GM12865 (cell line): ENCODE results near the gene ARL4D.

Source experiments
- DNase-seq: peaks from one replicate; pipeline ENCODE4 v3.0.0; 2010; ENCODE audit warnings: low read depth
- H3K4me3 ChIP-seq: 2 replicates; pipeline ENCODE4 v1.5.1; 2011; ENCODE audit warnings: mild to moderate bottlenecking, low read depth, low read length, control low read depth
- TF ChIP-seq, protein P1 (sequence below): IDR thresholded peaks from 2 replicates; pipeline ENCODE4 v1.5.1; 2011; ENCODE audit warnings: low read length, control low read depth, low read depth, inconsistent platforms; ENCODE audit not compliant: insufficient read depth; ENCODE audit errors: missing control alignments

ARL4D gene

DNA sequence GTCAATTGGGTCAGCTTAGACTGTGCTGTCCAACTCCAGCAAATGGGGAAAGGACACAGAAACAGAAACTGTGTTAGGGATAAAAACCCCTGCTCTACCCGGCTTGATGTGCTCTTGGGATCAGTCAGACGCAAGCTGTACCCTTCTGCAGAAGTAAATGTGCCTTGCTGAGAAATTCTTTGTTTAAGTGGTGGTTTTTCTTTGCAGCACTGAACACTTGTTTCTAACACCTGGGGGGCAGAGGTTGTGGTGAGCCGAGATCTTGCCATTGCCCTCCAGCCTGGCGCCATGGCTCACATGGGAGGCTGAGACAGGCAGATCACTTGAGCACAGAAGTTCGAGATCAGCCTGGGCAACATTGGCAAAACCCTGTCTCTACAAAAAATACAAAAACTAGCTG, 18.5 kb upstream of the ARL4D start:
- DNase-seq = no peak
- TF ChIP-seq, protein P1, sequence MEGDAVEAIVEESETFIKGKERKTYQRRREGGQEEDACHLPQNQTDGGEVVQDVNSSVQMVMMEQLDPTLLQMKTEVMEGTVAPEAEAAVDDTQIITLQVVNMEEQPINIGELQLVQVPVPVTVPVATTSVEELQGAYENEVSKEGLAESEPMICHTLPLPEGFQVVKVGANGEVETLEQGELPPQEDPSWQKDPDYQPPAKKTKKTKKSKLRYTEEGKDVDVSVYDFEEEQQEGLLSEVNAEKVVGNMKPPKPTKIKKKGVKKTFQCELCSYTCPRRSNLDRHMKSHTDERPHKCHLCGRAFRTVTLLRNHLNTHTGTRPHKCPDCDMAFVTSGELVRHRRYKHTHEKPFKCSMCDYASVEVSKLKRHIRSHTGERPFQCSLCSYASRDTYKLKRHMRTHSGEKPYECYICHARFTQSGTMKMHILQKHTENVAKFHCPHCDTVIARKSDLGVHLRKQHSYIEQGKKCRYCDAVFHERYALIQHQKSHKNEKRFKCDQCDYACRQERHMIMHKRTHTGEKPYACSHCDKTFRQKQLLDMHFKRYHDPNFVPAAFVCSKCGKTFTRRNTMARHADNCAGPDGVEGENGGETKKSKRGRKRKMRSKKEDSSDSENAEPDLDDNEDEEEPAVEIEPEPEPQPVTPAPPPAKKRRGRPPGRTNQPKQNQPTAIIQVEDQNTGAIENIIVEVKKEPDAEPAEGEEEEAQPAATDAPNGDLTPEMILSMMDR = no peak

DNA sequence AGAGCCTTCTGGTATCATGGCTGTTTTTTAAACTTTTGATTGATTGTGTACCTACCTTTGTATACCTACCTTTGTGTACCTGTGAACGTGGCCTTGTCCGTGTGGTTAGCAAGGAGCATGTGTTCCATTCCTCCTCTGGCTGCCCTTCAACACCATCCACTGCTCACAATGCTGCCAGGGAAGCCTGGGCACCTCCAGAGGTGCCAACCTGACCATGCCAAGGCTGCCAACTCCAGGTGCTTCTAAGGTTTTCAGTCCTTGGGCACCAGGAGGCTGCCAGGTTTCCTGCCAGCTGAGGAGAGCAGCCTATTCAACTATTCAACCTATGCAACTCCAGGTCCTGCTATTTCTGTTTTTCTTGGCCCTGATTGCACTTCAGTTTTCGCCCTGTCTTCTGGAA, 17.6 kb upstream of the ARL4D start:
- TF ChIP-seq, protein P1 = no peak
- H3K4me3 ChIP-seq = no peak overlapping the region

More for the DNA sequence above, 18.5 kb upstream of the ARL4D start:
- H3K4me3 ChIP-seq = no peak overlapping the region

DNA sequence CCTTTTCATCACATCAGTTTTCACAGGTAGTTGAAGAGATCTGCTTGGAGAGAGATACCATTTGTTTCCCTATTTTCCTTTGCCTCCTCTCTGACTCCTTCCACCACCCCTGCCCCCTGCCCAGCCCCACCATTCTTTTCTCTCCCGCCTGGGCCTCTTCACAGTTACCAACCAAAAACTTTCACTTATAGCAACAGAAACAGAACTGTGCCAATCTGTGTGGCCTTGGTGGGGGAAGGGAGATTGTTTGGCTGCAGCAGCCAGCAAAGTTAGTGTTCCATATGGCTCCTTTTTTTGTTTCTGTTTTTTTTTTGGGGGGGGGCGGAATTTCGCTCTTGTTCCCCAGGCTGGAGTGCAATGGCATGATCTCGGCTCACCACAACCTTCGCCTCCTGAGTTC, 17.2 kb upstream of the ARL4D start:
- TF ChIP-seq, protein P1 = no peak
- no peak overlapping the region for H3K4me3 ChIP-seq
- DNase-seq = no peak

More for the DNA sequence above, 17.6 kb upstream of the ARL4D start:
- no peak for DNase-seq

DNA sequence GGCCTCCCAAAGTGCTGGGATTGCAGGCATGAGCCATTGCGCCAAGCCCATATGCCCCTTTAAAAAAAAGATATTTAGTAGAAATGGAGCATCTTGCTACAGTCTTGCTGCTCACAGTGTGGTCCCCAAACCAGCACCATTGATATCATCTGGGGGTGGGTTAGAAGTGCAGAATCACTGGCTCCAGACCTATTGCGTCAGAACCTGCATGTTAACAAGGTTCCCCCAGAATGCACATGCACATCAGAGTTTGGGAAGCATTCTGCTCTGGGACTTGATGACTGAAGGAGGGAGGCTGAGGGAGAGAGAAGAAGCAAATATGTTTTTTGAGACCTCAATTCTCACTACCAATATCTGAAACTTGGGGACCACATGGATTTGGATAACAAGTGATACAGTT, 16.0 kb upstream of the ARL4D start:
- TF ChIP-seq, protein P1 = no peak
- DNase-seq = no peak
- no peak overlapping the region for H3K4me3 ChIP-seq

DNA sequence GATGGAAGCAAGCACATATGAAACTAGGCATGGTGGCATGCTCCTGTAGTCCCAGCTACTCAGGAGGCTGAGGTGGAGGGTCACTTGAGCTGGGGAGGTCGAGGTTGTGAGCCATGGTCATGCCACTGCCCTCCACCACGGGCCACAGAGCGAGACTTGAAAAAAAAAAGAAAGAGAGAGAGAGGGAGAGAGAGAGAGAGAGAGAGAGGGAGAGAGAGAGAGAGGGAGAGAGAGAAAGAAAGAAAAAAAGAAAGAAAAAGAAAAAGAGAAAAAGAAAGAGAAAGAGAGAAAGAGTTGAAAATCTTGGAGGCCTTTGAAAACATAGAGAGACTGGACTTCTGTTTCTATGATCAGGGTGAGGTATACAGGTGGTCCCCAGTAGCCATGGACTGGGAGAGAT, 15.4 kb upstream of the ARL4D start:
- TF ChIP-seq, protein P1 = no peak
- no peak for DNase-seq
- no peak overlapping the region for H3K4me3 ChIP-seq

DNA sequence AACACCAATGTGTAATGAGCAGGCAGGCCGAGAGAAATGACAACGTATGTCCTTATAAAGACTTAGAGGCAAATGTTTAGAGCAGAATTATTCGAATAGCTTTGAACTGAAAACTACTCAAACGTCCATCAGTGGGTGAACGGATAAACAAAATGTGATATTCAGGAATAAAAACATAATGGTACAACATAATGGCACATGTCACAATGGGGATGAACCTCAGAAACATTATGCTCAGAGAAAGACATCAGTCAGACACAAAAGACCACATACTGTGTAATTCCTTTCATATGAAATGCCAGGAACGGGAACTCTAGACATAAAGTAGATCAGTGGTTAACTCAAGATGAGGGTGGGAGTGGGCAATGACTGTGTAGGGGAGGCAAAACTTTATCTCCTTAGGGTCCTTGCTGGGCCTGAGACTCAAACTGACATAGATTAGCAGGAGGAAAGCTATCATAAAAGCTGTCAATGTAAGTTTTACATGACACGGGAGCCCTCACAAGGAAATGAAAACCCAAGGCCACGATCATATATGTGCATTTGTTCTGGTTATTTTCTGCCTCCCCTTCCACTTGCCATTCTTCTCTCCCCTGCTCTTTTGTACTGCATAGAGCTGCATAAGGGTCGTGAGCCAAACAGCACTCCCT, 14.8 kb upstream of the ARL4D start:
- TF ChIP-seq, protein P1 = no peak

DNA sequence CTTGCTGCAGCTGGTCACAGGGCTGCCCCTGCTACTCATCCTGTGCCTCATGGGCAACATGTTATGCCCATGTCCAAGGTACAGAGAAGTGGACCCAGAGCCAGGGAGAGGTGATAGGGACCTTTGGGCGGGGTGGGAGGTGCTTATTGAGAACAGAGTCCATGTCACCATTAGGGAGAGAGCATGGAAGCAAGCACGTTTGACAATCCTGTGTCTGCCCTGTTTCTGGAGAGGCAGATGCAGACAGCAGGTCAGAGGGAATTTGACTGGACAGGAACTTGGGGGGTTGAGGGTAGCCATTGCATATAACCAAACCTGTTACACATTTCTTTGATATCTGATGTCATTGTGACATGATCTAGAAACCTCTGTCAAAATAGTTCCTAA, 14.3 kb upstream of the ARL4D start:
- no peak for DNase-seq
- no peak overlapping the region for H3K4me3 ChIP-seq
- TF ChIP-seq, protein P1 = no peak

More for the DNA sequence above, 14.8 kb upstream of the ARL4D start:
- DNase-seq = no peak
- no peak overlapping the region for H3K4me3 ChIP-seq
